Testis (tissue), 2 donors: ENCODE results near the gene SLC38A1.

Experiments
- CTCF ChIP-seq, 3 experiments: fragments of 450-650 bp in 2 of 3; fragments of 200-600 bp in 1 of 3; sonication (generic) in 1 of 3; IDR thresholded peaks; one replicate each; pipeline ENCODE4 v1.5.1; 2016 to 2019; ENCODE audit warnings: antibody characterized with exemption in 3 of 3, mild to moderate bottlenecking in 2 of 3, moderate library complexity in 1 of 3
- POLR2A ChIP-seq: fragments of 450-650 bp; IDR thresholded peaks from one replicate; pipeline ENCODE4 v1.6.1; 2017; ENCODE audit warnings: antibody characterized with exemption, mild to moderate bottlenecking, moderate library complexity

GRCh38 chr12:46223047-46223446, 45.8 kb downstream of the SLC38A1 start:
- TF ChIP-seq CTCF (IDR thresholded peaks at IDR 0.05) (no peak), POLR2A (no peak)
